ENCODE results near the gene OAF. TPM values are rescaled to one million over a fixed set of nuclear protein-coding genes. Genes with fewer than 3 reads are reported as not detected.

Gene OAF
- total RNA-seq, 1 donor from 2014 or later = 9.0 TPM

DNA sequence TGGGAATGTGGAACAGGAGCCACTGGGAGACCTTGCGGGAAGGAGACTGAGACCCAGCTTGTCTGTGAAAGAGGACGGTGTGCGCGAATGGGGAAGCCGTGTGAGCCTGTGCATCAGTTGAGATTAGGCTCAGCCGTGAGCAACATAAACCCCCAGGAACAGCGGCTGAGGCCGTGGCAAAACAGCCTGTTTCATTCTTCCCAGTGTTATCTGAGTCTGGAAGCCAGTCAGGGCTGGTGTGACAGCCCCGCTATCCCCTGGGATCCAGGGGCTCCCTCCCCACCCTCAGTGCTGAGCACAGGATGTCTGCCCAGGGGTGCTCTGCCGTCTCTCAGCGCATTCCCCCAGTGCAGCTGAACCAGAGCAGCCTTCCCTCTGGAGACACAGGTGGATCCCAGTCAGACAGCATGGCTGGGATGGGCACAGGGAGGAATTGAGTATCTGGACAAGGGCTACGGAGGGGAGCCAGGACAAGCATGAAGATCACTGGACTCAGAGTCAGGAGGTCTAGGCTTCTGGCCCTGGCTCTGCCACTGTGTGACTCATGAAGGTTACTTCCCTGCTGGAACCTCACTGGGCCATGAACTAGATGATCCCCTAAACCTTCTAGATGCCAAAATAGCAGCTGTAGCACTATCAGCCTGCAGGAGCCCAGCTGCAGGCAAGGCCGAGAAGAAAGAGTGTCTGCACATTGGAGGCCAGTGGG is 8.6 kb downstream of the OAF start:
- Histone ChIP-seq H3K27me3 (ENCODE audit: control insufficient read depth, insufficient read depth, low read length) (no peaks in the 10 kb centered on the region), H3K36me3 (ENCODE audit: control insufficient read depth, insufficient read depth, low read length) (peaks cover 1% of the 10 kb centered on the region), H3K4me3 (ENCODE audit: low read depth, low read length) (no peak overlapping the region)
- DNase-seq (ENCODE audit: low read depth) = no peak
- FAIRE-seq = no peak
- TF ChIP-seq, protein P1, sequence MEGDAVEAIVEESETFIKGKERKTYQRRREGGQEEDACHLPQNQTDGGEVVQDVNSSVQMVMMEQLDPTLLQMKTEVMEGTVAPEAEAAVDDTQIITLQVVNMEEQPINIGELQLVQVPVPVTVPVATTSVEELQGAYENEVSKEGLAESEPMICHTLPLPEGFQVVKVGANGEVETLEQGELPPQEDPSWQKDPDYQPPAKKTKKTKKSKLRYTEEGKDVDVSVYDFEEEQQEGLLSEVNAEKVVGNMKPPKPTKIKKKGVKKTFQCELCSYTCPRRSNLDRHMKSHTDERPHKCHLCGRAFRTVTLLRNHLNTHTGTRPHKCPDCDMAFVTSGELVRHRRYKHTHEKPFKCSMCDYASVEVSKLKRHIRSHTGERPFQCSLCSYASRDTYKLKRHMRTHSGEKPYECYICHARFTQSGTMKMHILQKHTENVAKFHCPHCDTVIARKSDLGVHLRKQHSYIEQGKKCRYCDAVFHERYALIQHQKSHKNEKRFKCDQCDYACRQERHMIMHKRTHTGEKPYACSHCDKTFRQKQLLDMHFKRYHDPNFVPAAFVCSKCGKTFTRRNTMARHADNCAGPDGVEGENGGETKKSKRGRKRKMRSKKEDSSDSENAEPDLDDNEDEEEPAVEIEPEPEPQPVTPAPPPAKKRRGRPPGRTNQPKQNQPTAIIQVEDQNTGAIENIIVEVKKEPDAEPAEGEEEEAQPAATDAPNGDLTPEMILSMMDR (IDR thresholded peaks at IDR 0.05; ENCODE audit: insufficient read depth, low read length, severe bottlenecking) = no peak

GRCh38 chr11:120219938-120220746 is 9.3 kb downstream of the OAF start:
- TF ChIP-seq, protein P1 (IDR thresholded peaks at IDR 0.05; ENCODE audit: insufficient read depth, low read length, severe bottlenecking) = no peak
- H3K27me3 ChIP-seq (ENCODE audit: control insufficient read depth, insufficient read depth, low read length) = no peaks in the 10 kb centered on the region
- FAIRE-seq (peak; percentile 77), DNase-seq (ENCODE audit: low read depth) (no peak)
- H3K36me3 ChIP-seq (ENCODE audit: control insufficient read depth, insufficient read depth, low read length) = peaks cover 1% of the 10 kb centered on the region
- H3K4me3 ChIP-seq (ENCODE audit: low read depth, low read length) = no peak overlapping the region

- no peaks in the 10 kb centered on the region for H3K27me3 ChIP-seq (ENCODE audit: control insufficient read depth, insufficient read depth, low read length)
- no peak for FAIRE-seq
- H3K4me3 ChIP-seq (ENCODE audit: low read depth, low read length) = no peak overlapping the region
- H3K36me3 ChIP-seq (ENCODE audit: control insufficient read depth, insufficient read depth, low read length) = peaks cover 1% of the 10 kb centered on the region
- TF ChIP-seq, protein P1 (IDR thresholded peaks at IDR 0.05; ENCODE audit: insufficient read depth, low read length, severe bottlenecking) = no peak
- no peak for DNase-seq (ENCODE audit: low read depth)
Measured at GRCh38 chr11:120220747-120221037, 9.9 kb downstream of the OAF start.

DNA sequence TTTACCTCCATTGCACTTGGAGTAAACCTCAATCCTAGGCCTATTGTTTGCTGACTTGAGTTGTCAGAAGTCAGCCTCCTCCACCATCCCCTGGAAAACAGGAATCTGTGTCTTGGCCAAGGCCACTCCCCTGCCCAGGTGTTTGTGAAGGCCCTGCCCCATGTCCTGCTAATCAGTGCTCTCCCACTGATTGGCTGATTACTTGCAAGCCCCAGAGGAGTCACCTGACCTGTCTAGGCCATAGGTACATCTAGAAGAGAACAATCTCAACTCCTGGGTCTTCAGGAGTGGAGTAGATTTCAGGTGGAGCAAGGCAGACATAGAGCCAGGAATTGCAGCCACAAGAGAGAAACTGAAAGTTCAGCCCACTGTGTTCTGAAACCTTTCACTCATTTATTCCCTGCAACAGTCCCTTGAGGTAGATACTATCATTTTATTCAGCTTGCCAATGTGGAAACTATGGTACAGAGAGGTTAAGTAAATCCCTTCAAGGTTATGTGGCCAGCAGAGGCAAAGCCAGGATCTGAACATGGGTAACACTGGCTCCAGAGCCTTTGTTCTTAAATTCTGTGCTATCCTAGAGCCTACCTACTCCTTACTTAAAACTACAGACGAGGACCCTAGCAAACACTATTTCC is 10.4 kb downstream of the OAF start:
- TF ChIP-seq, protein P1 (IDR thresholded peaks at IDR 0.05; ENCODE audit: insufficient read depth, low read length, severe bottlenecking) = no peak
- H3K36me3 ChIP-seq (ENCODE audit: control insufficient read depth, insufficient read depth, low read length) = peaks cover 1% of the 10 kb centered on the region
- FAIRE-seq (peak; percentile 95), DNase-seq (ENCODE audit: low read depth) (no peak)
- no peak overlapping the region for H3K4me3 ChIP-seq (ENCODE audit: low read depth, low read length)
- H3K27me3 ChIP-seq (ENCODE audit: control insufficient read depth, insufficient read depth, low read length) = no peaks in the 10 kb centered on the region

GRCh38 chr11:120222916-120223315 is 12.1 kb downstream of the OAF start:
- no peak overlapping the region for H3K4me3 ChIP-seq (ENCODE audit: low read depth, low read length)
- no peaks in the 10 kb centered on the region for H3K27me3 ChIP-seq (ENCODE audit: control insufficient read depth, insufficient read depth, low read length)
- TF ChIP-seq, protein P1 (IDR thresholded peaks at IDR 0.05; ENCODE audit: insufficient read depth, low read length, severe bottlenecking) = no peak
- DNase-seq (ENCODE audit: low read depth) = no peak
- no peaks in the 10 kb centered on the region for H3K36me3 ChIP-seq (ENCODE audit: control insufficient read depth, insufficient read depth, low read length)
- no peak for FAIRE-seq
